SK-N-MC (cell line): Measurements from ENCODE around the gene COL16A1.
A peak's percentile ranks its signal among the peaks of the same experiment; 100 is the strongest.

ENCODE experiments used
- DNase-seq: peaks from one replicate; pipeline ENCODE4 v3.0.0-alpha.2; 2011; ENCODE audit warnings: low read depth, low spot score
- H3K27ac ChIP-seq: fragments of 200-600 bp; sonication (generic); 2 replicates; pipeline ENCODE4 v1.5.1; 2016; ENCODE audit warnings: mixed run types
- H3K36me3 ChIP-seq: fragments of 200-600 bp; sonication (generic); 2 replicates; pipeline ENCODE4 v1.6.1; 2017; ENCODE audit warnings: antibody characterized with exemption, low read length, mixed read lengths; ENCODE audit not compliant: insufficient read depth
- H3K4me3 ChIP-seq: fragments of 200-600 bp; sonication (generic); 2 replicates; pipeline ENCODE4 v1.5.1; 2016
- H3K9ac ChIP-seq: fragments of 200-600 bp; sonication (generic); 2 replicates; pipeline ENCODE4 v1.8.0; 2017; ENCODE audit warnings: mixed run types, mixed read lengths; ENCODE audit not compliant: insufficient read length
- H3K9me3 ChIP-seq: fragments of 200-600 bp; sonication (generic); 2 replicates; pipeline ENCODE4 v1.6.1; 2017; ENCODE audit warnings: low read depth, mild to moderate bottlenecking, antibody characterized with exemption, low read length, moderate library complexity, mixed read lengths
- EZH2 ChIP-seq: fragments of 200-600 bp; sonication (generic); IDR thresholded peaks from one replicate; pipeline ENCODE4 v1.6.1; 2017; ENCODE audit warnings: antibody characterized with exemption
- FOXP2 ChIP-seq: optimal IDR thresholded peaks from 2 replicates; pipeline ENCODE3; 2011; ENCODE audit warnings: mild to moderate bottlenecking, moderate library complexity; ENCODE audit not compliant: insufficient read depth; ENCODE audit errors: extremely low read length, control extremely low read depth
- POLR2AphosphoS5 ChIP-seq: IDR thresholded peaks from 2 replicates; pipeline ENCODE4 v1.6.1; 2012; ENCODE audit warnings: mild to moderate bottlenecking, low read depth, low read length, borderline replicate concordance

Gene COL16A1

DNA sequence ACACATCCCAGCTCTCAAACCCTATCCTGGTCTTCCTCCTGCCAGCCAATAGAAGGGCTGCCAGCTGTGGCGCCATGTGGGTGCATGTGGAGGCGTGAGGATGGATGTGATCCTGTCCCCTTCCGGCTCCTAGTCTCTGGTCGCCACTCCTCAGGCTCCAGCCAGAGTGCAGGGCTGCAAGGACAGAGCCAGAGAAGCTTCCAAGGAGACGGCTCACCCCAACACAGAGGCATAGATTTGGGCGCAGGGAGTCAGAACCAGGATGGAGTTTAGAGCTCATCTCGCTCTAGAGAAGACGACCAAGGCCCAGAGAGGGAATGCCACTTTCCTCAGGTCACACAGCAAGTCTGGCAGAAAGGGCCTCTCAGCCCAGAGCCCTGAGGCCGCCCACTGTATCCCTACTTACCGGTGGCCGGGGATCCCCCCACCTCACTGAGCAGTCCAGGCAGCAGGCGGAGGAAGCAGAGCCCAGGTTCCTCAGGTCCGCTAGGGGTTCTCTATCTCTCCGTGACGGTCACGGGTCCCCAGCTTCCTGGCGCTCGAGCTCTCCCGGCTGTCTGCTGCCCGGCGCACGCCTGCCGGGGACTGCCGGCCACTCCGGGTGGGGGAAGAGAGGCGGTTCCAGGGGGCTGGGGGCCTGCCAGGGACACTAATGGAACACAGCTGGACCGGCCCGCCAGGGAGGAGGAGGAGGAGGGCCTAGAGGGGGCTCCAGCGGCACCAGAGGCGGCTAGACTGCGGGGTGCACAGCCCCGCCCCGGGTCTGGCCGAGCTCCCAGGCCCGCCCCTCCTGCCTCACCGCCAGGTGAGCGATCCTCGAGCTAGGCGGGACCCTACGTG is at the start of gene COL16A1:
Gene COL16A1, minus strand, starts transcription at position 587 of the 840 bp plus-strand sequence. CDS start 1,824 bp downstream, outside the sequence.
- H3K27ac ChIP-seq = peak within 1 kb of the TSS; percentile 99
- H3K9ac ChIP-seq = peak within 1 kb of the TSS; percentile 85
- peaks cover 31% of the 10 kb centered on the region for H3K36me3 ChIP-seq
- peak within 1 kb of the TSS; percentile 85 for H3K4me3 ChIP-seq
- TF ChIP-seq POLR2AphosphoS5 = peak; percentile 57
- no peak for TF ChIP-seq EZH2
- no peak for TF ChIP-seq FOXP2
- no peaks in the 10 kb centered on the region for H3K9me3 ChIP-seq
- no peak for DNase-seq

GRCh38 chr1:31752952-31753475 is 49.2 kb upstream of the COL16A1 start:
- DNase-seq = no peak
- H3K9ac ChIP-seq = no peak overlapping the region
- no peak for TF ChIP-seq FOXP2
- TF ChIP-seq POLR2AphosphoS5 = no peak
- TF ChIP-seq EZH2 = no peak
- no peaks in the 10 kb centered on the region for H3K9me3 ChIP-seq
- H3K36me3 ChIP-seq = peaks cover 4% of the 10 kb centered on the region; the same call in 1 of the 2 replicates
- H3K27ac ChIP-seq = no peak overlapping the region
- H3K4me3 ChIP-seq = no peak overlapping the region

DNA sequence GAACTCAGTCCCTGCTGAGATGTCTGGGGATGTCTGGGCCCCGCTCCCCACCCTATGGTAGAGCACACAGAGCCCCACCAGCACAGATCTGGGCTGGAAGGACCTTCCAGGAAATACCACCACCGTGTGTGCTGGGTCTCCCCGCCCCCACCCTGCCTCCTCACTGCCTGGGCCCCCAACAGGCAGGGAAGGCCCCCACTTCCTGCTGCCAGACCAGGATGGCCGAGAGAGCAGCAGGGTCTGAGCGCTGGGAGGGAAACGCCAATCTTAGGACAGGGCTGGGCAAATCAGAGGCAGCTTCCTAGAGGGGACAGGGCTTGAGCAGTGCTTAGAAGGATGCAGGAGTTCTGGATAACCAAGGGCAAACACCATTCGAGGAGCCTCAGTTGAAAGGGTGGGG is 48.4 kb upstream of the COL16A1 start:
- TF ChIP-seq EZH2 (no peak), POLR2AphosphoS5 (no peak), FOXP2 (no peak)
- Histone ChIP-seq H3K27ac (no peak overlapping the region), H3K9ac (no peak overlapping the region), H3K4me3 (no peak overlapping the region), H3K36me3 (peaks cover 4% of the 10 kb centered on the region; the same call in 1 of the 2 replicates), H3K9me3 (no peaks in the 10 kb centered on the region)
- DNase-seq = no peak

DNA sequence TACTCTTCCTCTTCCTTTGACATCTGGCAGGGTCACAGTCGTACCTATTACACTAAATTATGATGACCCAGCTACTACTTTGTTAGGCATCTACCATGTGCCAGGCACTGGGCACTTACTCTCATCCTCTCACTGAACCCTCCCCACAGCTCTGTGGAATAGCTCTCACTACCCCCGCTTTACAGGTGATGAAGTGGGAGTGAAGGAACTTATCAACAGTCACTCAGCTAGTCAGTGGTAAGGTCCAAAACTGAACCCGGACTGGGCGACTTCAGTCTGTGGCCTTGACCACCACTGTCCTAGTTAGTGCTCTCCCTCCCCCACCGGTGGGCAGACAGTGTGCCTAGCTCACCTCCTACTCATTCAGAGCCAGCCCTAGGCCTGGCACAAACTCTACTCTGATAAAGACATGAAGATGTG is 48.0 kb upstream of the COL16A1 start:
- no peak overlapping the region for H3K4me3 ChIP-seq
- TF ChIP-seq EZH2 = no peak
- no peak for TF ChIP-seq FOXP2
- no peak for TF ChIP-seq POLR2AphosphoS5
- no peak overlapping the region for H3K9ac ChIP-seq
- no peaks in the 10 kb centered on the region for H3K9me3 ChIP-seq
- H3K36me3 ChIP-seq = peaks cover 4% of the 10 kb centered on the region; the same call in 1 of the 2 replicates
- no peak for DNase-seq
- H3K27ac ChIP-seq = no peak overlapping the region

- no peak overlapping the region for H3K27ac ChIP-seq
- no peak for TF ChIP-seq POLR2AphosphoS5
- no peak for TF ChIP-seq EZH2
- H3K36me3 ChIP-seq = peaks cover 2% of the 10 kb centered on the region; the same call in 1 of the 2 replicates
- no peak overlapping the region for H3K4me3 ChIP-seq
- H3K9ac ChIP-seq = no peak overlapping the region
- no peak for DNase-seq
- H3K9me3 ChIP-seq = no peaks in the 10 kb centered on the region
Observed at GRCh38 chr1:31750858-31751510, 47.2 kb upstream of the COL16A1 start.

DNA sequence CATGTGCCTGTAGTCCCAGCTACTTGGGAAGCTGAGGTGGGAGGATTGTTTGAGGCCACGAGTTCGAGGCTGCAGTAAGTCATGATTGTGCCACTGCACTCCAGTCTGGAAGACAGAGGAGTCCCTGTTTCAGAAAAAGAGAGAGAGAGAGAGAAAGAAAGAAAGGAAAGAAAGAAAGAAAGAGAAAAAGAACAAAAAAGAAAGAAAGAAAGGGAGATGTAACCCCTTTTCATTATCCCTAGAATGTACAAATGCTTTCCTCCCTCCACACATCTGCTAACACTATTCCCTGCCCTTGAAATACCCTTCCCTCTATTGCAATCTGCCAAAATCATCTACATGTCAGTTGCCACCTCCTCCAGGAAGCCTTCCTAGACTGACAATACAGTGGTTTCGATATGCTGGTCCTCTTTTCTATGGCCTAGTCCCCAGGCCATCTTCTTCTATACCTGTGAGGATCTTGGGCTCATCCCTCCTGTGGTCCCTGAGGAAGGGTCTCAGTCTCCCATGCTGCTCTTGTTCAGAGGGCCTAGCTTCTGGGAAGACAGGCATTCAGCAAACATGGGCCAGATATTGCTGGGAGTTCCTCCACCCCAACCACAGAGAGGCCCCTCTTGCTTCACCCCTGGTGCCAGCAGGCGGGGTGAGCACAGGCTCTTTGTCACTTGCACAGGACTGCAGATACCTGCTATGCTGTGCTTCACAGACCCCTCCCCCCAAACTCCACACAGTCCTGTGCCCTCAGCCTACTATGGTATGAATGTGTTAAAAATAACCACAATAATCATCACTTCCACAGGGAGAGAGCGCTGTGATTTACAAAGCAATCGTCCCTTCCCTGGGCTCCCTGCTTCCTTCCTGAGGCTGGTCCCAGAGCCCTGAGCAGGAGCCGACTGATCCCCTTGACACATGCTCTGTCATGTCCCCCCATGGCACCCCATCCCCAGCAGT is 46.2 kb upstream of the COL16A1 start:
- DNase-seq = no peak
- TF ChIP-seq FOXP2 (no peak), POLR2AphosphoS5 (no peak), EZH2 (no peak)
- H3K36me3 ChIP-seq = no peaks in the 10 kb centered on the region
- no peak overlapping the region for H3K9ac ChIP-seq
- H3K4me3 ChIP-seq = no peak overlapping the region
- no peak overlapping the region for H3K27ac ChIP-seq
- no peaks in the 10 kb centered on the region for H3K9me3 ChIP-seq

DNA sequence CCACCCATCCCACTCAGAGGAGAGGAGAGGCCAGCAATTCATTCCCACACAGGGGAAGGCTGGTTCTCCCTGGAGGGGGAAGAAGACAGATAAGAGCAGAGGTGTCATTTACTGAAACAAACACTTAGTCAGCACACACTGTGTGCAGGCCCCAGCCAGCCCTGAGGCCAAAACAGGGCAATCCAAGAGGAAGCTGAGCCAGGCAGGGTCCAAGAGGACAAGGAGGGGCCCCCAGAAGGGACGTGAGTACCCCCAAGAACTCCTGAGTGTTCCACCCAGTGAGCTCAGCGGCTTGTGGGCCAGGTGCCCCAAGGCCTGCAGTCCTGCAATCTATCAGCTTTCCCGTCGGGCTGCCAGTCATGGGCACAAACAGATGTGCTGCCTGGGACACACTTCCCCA is 44.5 kb upstream of the COL16A1 start:
- Histone ChIP-seq H3K36me3 (no peaks in the 10 kb centered on the region), H3K27ac (no peak overlapping the region), H3K9me3 (no peaks in the 10 kb centered on the region), H3K4me3 (no peak overlapping the region), H3K9ac (no peak overlapping the region)
- TF ChIP-seq FOXP2 (no peak), POLR2AphosphoS5 (no peak), EZH2 (no peak)
- DNase-seq = no peak

DNA sequence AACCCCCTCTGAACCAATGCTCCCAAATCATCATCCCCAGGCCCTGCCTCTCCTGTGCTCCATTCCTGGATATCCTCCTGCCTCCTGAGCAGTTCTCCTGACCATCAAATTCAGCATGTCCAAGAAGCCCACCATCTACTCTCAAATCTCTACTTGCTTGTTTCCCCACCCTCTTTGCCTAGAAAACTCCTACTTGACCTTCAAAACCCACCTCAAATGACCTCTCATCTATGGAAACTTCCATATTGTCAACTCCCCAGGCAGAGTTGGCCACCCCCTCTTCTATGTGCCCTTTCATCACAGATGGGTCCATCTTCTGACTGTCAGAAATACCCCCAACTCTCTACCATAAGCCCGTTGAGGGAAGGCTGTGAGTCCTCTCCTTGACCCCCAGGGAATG is 43.5 kb upstream of the COL16A1 start:
- Histone ChIP-seq H3K9ac (no peak overlapping the region), H3K9me3 (no peaks in the 10 kb centered on the region), H3K27ac (no peak overlapping the region), H3K4me3 (no peak overlapping the region), H3K36me3 (no peaks in the 10 kb centered on the region)
- DNase-seq = no peak
- no peak for TF ChIP-seq POLR2AphosphoS5
- TF ChIP-seq FOXP2 = no peak
- TF ChIP-seq EZH2 = no peak
